ENCODE data around the gene CACNG4.

DNA sequence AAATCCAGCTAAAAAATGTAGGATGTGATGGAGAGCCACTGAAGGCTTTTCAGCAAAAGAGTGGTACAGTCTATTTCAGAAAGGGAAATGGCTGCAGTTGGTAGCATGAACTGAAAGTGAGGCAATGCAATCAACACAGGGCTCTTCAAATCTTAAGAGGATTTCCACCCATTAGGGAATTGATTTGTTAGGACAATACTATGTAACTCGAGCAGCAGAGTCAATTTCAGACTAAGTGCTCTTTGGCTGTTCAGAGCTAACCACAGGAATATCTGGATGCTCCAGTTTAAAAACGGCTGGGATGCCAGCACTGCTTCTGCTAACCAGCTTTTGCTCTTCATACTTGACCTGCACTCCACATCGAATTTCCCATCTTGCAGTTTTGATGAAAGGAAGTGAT is 104.5 kb downstream of the CACNG4 start:
- TF ChIP-seq, protein P1, sequence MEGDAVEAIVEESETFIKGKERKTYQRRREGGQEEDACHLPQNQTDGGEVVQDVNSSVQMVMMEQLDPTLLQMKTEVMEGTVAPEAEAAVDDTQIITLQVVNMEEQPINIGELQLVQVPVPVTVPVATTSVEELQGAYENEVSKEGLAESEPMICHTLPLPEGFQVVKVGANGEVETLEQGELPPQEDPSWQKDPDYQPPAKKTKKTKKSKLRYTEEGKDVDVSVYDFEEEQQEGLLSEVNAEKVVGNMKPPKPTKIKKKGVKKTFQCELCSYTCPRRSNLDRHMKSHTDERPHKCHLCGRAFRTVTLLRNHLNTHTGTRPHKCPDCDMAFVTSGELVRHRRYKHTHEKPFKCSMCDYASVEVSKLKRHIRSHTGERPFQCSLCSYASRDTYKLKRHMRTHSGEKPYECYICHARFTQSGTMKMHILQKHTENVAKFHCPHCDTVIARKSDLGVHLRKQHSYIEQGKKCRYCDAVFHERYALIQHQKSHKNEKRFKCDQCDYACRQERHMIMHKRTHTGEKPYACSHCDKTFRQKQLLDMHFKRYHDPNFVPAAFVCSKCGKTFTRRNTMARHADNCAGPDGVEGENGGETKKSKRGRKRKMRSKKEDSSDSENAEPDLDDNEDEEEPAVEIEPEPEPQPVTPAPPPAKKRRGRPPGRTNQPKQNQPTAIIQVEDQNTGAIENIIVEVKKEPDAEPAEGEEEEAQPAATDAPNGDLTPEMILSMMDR (IDR thresholded peaks at IDR 0.05 in 2 of 3, conservative IDR thresholded peaks at IDR 0.05 in 1 of 3; ENCODE audit: insufficient read depth in 2 of 3, low read depth in 1 of 3, low read length in 3 of 3) = no peak
- TF ChIP-seq KLF13 (tag; IDR thresholded peaks at IDR 0.05; ENCODE audit: borderline replicate concordance, low read depth) = no peak
- no peak for TF ChIP-seq TAF15 (IDR thresholded peaks at IDR 0.05; ENCODE audit: low read depth, low read length)
- TF ChIP-seq MYNN (IDR thresholded peaks at IDR 0.05) = no peak
- no peak for TF ChIP-seq MYNN (CRISPR knock-in tag; IDR thresholded peaks at IDR 0.05)
- TF ChIP-seq POLR2AphosphoS5 (IDR thresholded peaks at IDR 0.05; ENCODE audit: control insufficient read depth, insufficient read depth, low read depth, low read length) = no peak
- no peak for TF ChIP-seq MXI1 (IDR thresholded peaks at IDR 0.05; ENCODE audit: low read depth, low read length)
- TF ChIP-seq, protein P2, sequence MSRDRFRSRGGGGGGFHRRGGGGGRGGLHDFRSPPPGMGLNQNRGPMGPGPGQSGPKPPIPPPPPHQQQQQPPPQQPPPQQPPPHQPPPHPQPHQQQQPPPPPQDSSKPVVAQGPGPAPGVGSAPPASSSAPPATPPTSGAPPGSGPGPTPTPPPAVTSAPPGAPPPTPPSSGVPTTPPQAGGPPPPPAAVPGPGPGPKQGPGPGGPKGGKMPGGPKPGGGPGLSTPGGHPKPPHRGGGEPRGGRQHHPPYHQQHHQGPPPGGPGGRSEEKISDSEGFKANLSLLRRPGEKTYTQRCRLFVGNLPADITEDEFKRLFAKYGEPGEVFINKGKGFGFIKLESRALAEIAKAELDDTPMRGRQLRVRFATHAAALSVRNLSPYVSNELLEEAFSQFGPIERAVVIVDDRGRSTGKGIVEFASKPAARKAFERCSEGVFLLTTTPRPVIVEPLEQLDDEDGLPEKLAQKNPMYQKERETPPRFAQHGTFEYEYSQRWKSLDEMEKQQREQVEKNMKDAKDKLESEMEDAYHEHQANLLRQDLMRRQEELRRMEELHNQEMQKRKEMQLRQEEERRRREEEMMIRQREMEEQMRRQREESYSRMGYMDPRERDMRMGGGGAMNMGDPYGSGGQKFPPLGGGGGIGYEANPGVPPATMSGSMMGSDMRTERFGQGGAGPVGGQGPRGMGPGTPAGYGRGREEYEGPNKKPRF (IDR thresholded peaks at IDR 0.05; ENCODE audit: low read depth, low read length) = no peak
- TF ChIP-seq ZNF717 (CRISPR knock-in tag; IDR thresholded peaks at IDR 0.05) = no peak
- TF ChIP-seq HDAC1 (IDR thresholded peaks at IDR 0.05) = no peak
- no peak for TF ChIP-seq ZNF445 (CRISPR knock-in tag; IDR thresholded peaks at IDR 0.05; ENCODE audit: low read depth)
- TF ChIP-seq RBM22 (IDR thresholded peaks at IDR 0.05; ENCODE audit: low read depth, low read length, poor library complexity, severe bottlenecking) = no peak
- no peak for TF ChIP-seq PPARD (CRISPR knock-in tag; IDR thresholded peaks at IDR 0.05)
- no peak for TF ChIP-seq CEBPB (tag; IDR thresholded peaks at IDR 0.05)
- TF ChIP-seq, protein P3, sequence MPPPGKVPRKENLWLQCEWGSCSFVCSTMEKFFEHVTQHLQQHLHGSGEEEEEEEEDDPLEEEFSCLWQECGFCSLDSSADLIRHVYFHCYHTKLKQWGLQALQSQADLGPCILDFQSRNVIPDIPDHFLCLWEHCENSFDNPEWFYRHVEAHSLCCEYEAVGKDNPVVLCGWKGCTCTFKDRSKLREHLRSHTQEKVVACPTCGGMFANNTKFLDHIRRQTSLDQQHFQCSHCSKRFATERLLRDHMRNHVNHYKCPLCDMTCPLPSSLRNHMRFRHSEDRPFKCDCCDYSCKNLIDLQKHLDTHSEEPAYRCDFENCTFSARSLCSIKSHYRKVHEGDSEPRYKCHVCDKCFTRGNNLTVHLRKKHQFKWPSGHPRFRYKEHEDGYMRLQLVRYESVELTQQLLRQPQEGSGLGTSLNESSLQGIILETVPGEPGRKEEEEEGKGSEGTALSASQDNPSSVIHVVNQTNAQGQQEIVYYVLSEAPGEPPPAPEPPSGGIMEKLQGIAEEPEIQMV (tag; conservative IDR thresholded peaks at IDR 0.05; ENCODE audit: low read depth) = no peak

Measured in K562 (cell line).